GM19193 (cell line): Measurements from ENCODE around the gene AMZ1.

Source experiments
- POLR2A ChIP-seq: IDR thresholded peaks from 4 replicates; pipeline ENCODE4 v1.6.1; 2011; ENCODE audit not compliant: insufficient read depth, insufficient read length; ENCODE audit errors: extremely low read depth

The AMZ1 gene

GRCh38 chr7:2736411-2736914 is 48.5 kb downstream of the AMZ1 start:
- no peak for TF ChIP-seq POLR2A

DNA sequence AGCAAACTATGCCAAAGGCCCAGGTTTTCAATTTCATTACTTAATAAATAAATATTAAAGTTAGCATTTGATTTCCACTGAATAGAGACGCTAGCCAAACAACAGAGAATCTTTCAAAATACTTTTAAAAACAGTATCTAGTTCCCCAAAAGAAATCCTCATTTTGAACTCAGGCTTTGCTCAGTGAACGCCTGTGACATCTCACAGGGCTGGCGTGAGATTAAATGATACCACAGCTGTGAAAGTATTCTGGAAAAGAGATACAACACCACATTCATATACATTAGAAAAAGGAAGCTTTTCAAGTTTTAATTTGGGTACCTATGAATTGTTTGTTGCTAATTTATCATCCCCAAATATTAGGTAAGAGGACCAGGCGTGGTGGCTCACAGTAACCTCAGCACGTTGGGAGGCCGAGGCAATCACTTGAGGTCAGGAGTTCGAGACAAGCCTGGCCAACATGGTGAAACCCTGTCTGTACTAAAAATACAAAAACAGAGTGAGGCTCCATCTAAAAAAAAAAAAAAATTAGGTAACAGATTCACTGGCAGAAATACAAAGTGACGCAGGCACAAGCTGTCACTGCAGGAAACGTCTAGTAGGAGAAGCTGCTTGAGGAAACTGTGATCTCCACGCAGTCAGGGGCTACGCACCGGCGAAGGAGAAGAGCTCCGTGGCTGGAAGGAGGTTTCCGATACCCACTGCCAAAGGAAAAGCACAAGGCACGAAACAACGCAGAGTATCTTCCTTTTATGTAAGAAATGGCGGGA is 50.0 kb downstream of the AMZ1 start:
- no peak for TF ChIP-seq POLR2A

GRCh38 chr7:2738766-2739549 is 51.0 kb downstream of the AMZ1 start:
- no peak for TF ChIP-seq POLR2A

DNA sequence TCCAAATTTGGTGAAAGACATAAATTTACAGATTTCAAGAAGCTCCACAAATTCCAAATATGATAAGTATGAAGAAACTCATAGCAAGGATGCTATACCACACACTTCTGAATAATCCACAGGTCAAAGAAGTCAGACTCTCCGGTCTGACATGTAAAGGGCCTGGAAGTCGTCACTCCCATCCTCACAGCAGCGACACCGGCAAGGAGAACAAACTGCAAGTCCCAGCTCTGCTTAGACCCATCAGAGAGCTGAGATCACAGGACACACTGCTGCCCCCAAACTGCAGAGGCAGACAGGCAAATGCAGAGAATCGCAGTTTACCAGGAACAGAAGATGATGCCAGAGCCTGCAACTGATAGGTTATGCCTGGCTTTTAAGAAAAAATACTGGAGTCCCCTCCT is 62.0 kb downstream of the AMZ1 start:
- TF ChIP-seq POLR2A: no peak

GRCh38 chr7:2751086-2751485 is 63.1 kb downstream of the AMZ1 start:
- no peak for TF ChIP-seq POLR2A

DNA sequence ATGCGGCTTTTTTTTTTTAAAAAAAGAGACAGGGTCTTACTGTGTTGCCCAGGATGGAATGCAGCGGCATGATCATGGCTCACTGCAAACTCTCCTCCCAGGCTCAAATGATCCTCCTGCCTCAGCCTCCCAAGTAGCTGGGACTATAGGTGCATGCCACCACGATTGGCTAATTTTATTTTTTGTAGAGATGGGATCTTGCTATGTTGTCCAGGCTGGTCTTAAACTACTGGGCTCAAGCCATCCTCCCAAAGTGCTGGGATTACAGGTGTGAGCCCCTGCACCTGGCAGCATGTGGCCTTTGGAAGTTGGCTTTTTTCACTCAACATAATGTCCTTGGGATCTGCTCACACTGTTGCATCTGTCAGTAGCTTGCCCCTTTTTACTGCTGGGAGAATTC is 65.1 kb downstream of the AMZ1 start:
- no peak for TF ChIP-seq POLR2A

DNA sequence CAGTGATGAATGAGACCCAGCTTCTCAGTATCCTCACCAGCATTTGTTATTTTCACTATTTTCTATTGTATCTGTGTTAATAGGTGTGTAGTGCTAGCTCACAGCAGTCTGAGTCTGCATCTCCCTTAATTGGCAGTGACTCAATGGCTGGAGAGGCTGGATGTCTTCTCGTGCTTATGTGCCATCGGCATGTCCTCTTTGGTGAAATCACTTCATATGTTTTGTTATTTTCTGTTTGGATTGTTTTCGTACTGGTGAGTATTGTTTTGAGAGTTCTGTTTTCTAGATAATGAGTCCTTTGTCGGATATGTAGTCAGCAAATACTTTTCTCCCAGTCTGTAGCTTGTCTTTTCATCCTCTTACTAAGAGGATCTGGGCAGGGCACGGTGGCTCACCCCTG is 66.1 kb downstream of the AMZ1 start:
- no peak for TF ChIP-seq POLR2A

- no peak for TF ChIP-seq POLR2A
These were observed 66.9 kb downstream of the AMZ1 start for GRCh38 chr7:2754912-2755311.

GRCh38 chr7:2755531-2755930 is 67.5 kb downstream of the AMZ1 start:
- no peak for TF ChIP-seq POLR2A

DNA sequence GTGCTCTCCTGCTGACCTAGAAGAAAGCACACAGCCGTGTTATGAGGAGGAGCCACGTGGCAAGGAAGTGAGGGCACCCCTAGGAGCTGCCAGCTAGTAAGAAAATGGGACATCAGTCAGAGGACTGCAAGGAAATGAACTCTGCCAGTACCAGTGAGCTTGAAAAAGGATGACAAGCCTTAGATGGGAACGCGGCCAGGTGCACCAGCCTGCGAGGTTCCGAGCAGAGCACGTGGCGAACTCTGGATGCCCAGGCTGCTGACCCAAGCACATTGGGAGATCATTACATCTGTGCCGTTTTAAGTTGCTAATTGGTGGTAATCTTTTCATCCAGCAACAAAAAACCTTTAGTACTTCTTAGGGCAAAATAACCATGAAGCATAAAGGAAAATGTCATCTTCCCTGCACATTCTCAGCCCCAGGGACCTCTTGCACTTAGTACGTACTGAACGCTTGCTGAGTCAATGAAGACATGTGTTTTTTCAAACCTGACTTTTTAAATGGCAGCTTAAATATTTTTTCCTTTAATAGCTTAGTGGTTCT is 69.4 kb downstream of the AMZ1 start:
- no peak for TF ChIP-seq POLR2A

DNA sequence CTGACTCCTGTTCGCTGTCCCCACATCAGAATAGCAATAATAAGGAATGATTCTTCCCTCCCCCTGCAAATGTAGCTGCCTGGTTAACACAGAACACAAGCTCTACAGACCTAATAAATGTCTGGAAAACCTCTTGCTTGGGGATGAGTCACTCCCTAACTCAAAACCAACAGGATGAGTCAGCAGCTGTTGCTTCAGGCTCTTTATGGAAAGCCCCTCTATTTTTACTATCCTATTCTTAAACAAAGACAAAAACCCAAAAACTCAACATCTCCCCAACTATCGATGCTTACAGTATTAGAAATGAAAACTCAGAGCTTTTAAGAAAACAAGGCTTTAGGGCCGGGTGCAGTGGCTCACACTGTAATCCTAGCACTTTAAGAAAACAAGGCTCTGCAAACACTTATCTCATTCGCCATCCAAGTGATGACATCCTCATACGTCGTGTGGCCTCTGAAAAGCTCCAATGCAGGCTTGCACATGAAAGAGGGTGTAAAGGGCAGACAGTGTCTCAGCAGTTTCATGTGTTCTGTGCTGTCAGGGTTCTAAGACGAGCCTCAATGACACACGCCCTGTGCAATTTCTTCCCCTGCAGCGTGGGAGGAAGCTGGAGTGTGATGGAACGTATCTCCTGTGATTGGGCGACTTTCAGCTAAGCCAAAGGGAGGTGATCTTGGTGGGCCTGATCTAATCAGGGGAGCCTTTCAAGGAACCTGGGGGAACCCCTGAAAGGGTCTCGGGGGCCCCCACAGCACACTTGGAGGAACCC is 70.1 kb downstream of the AMZ1 start:
- no peak for TF ChIP-seq POLR2A

- no peak for TF ChIP-seq POLR2A
These were observed 70.9 kb downstream of the AMZ1 start for GRCh38 chr7:2758673-2759616.

DNA sequence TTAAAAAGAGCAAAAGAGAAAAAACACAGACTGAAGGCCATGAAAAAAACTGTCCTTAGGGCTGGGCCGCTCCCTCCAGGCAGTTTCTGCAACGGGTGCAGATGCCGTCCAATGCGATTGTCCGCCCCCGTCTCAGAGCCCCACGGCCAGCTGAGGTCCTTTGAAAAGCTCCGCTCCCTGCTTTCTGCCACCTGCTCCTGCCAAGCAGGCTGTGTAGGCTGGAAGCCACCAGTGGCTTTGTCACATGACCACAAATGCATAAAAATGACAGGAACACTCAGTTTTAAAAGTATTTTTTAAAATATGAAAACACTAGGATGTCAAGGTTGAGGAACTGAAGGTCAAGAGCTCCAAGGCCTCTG is 71.7 kb downstream of the AMZ1 start:
- no peak for TF ChIP-seq POLR2A
